GM18909 (cell line): ENCODE measurements around the gene KCNC3.

Experiments used
- ATAC-seq: cut with Tn5 transposase; IDR thresholded peaks from one replicate; pipeline ENCODE4 v1.9.1; 2021; ENCODE audit warnings: mild to moderate bottlenecking; ENCODE audit not compliant: unreplicated experiment, poor library complexity

Gene KCNC3

DNA sequence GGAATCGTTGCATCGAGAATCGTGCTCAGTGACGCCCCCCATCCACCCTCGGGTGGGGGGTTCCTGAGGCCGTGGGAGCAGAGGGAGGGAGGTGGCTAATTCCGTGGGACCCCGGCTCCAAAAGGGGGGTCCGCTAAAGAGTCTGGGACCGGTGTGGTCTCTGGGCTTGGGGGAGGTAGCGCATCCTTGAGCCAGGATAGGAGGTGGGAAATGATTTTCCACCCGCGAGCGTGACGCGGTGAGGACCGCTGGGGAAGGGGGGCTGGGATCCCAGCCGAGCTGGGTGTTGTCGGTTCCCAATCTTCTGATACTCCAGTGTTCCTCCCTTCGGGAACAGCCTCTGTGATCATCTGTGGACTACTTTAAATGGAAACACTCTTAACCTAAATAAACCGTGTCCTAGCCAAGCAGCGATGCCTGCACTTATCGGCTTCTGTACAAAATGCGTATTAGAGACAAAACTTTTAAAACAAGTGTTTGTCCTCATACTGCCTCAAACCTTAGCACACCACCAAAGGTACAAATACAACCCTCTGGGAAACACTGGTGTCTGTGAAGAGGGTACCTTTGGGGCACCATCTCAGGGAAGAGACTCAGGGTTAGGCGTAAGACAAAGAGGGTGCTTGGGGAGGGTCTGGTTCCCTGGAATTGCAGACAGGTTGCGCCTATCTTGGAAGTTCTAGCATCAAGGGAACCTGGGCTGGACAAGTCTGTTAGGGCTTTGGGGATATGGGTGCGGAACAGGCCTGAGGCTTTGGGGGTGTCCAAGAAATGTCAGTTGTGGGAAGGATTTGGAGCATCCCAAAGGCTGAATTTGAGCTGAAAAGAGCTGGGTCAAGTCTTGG, 16.0 kb downstream of the KCNC3 start:
- no peak for ATAC-seq

DNA sequence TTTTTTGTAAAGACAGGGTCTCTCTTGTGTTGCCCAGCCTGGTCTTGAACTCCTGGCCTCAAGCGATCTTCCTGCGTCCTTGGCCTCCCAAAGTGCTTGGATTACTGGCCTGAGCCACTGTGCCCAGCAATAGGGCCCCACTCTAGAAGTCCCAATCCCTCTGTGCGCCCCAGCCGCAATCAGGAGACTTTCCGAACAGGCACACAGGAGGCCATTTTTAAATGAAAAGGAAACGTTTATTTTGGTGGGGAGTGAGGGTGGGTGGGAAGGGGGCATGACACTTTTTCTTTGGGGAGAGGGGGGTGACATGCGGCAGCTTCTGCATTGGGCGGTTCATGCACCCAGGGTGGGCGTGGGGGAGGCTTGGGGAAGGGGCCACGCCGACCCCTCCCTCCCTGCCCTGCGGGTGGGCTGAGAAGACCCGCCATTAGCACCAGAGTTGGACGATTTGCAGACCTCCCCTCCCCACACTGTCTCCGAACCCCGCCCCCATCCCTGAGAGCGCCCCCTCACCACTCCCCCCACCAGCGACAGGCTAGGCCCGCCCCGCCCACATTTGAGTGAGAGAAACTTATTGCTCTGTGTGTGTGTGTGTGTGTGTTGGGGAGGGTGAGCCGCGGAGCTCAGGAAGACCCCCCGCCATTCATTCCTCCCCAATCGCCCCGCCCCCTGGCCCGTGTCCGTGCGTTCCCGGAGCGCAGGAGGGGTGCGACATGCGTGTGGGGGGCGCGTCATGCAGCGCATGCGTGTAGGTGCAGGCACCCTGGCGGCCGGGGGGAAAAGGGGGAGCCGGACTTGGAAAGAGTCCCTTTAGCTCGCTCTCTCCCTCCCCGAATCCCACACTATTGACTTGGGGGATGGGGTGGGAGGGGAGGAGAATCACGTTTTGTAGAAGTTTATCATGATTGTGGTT, 17.2 kb downstream of the KCNC3 start:
- no peak for ATAC-seq

DNA sequence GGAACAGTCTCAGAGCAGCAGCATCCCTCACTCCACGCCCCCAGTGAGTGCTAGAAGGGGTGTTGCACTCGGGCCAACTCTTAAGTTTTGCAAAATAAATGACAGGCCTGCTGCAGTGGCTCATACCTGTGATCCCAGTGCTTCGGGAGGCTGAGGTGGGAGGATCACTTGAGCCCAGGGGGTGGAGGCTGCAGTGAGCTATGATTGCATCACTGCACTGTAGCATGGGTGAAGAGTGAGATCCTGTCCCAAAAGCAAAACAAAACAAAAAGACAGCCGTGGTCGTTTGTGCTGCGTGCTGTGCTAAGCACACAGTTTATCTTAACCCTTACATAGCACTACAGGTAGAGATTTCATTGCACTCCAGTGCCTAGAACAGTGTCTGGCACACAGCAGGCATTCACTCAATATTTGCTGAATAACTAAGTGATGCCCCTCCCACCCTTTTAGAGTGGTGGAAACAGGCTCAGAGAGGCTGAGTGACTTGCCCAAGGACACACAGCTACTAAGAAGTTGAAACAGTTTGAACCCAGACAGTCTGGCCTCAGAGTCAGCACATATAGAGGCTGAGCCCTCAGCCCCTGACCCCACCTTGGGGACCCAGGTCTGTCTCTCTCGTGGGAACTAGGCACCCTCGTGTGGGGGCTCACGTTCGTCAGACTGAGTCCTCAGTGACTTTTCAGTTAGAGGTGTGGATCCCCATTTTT, 18.3 kb downstream of the KCNC3 start:
- ATAC-seq = no peak

DNA sequence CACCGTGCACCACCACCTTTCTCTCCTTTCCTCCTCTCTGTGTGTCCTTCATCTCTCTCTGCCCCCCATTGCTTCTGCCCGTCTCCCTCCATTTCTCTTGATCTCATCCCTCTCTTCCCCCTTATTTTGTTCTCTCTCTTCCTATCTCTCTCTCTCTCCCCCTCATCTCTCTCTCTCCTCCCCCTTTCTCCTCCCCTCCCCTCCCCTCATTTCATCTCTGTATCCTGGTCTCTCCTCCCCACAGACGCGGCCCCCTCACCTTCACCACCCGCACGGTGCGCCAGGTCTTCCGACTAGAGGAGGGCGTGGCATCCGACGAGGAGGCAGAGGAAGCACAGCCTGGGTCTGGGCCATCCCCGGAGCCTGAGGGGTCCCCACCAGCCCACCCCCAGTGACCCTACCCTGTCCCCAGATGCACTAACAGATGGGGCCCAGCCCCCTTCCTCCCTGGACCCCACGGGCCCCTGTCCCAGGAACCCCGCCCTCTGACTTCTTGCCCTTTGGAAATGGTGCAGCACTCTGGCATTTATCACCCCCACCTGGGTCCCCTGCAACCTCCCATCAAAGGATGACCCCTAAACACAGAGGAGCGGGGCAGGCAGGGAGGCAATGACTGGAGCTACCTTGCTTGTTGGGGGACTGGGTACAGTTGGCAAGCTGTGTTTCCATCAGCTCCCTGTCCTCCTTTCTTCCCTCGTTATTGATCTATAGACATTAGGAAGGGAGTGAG, 19.6 kb downstream of the KCNC3 start:
- ATAC-seq = no peak

DNA sequence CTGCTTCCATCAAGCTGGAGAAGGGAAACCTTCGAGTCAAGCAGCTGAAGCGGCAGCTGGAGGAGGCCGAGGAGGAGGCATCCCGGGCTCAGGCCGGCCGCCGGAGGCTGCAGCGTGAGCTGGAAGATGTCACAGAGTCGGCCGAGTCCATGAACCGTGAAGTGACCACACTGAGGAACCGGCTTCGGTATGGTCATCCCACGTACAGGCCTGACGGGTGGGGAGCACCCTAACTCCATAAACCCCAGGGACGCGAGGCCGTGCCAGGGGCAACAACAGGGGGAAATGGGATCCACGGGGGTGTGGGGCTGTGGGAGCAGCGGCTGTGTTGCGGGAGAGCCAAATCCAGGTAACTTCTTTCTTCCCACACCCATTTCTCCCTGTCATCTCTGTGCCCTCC, 20.2 kb downstream of the KCNC3 start:
- no peak for ATAC-seq

DNA sequence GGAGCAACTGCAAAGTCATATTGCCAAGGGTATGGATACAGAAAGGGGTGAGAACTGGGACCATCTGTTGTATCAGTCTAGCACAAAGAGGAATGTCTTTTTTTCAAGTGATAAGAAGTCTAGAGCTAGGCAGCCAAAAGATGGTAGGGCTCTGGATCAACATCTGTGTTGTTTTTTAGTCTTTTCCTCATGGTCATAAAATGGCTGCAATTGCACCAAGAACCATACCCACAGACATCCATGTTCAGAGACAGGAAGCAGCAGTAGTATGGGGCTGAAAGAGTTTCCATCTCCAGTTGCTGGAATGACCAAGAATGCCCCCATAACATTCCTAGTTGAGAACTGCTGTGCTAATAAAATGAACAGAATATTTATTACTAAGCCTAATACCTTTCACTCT, 25.6 kb downstream of the KCNC3 start:
- no peak for ATAC-seq

DNA sequence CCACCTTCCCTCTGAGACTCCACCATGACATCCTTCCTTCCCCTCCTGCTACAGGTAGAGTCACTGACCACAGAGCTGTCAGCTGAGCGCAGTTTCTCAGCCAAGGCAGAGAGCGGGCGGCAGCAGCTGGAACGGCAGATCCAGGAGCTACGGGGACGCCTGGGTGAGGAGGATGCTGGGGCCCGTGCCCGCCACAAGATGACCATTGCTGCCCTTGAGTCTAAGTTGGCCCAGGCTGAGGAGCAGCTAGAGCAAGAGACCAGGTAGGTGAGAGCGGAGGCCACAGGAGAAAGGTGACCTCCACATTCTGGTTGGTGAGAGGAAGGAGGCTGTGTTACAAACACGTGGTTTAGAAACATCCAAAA, 27.6 kb downstream of the KCNC3 start:
- ATAC-seq = no peak

DNA sequence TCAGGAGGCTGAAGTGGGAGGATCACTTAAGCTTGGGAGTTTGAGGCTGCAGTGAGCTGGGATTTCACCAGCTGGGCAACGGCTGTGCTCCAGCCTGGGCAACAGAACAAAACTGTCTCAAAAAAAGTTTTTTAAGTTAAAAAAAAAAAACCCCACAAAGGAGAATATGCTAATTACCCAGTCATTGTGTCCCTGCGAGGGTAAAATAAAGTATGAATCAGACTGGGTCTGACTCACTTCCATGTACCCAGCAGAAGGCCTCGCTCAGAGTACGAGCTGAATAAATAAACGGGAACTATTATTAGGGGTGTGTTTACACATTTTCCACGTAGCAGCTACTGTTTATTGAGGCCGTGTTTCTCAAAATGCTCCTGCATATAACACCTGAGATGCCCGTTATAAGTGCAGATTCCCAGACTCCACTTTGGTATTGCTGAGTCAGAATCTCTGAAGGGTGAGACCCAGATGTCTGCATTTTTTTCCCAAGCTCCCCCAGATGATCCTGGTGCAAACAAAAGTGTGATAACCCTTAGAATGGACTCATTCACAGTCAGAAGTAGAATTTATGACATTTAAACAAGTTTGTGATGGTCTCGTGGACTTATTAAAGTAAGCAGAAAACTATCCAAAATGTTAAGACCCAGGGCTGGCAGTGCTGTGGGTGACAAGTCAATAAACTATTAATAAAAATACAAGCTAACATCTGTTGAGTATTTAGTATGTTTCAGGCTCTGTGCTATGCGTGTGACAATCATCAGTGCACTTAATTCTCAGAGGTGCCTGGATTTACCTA, 28.2 kb downstream of the KCNC3 start:
- no peak for ATAC-seq

DNA sequence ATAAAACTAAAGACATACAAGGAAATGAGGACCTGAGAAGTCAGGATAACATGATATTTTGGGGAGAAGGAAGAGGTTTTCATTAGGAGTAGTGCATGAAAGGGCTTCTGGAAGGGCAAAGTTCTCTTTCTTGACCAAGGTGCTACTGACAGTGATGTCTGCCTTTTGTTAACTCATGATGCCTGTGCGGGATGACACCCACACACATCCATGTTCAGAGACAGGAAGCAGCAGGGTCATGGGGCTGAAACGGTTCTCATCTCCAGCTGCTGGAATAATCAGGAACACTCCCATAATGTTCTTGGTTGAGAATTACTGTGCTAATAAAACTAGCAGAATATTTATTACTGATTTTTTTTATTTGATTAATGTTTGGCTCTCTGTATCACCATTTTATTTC, 29.1 kb downstream of the KCNC3 start:
- ATAC-seq = no peak

DNA sequence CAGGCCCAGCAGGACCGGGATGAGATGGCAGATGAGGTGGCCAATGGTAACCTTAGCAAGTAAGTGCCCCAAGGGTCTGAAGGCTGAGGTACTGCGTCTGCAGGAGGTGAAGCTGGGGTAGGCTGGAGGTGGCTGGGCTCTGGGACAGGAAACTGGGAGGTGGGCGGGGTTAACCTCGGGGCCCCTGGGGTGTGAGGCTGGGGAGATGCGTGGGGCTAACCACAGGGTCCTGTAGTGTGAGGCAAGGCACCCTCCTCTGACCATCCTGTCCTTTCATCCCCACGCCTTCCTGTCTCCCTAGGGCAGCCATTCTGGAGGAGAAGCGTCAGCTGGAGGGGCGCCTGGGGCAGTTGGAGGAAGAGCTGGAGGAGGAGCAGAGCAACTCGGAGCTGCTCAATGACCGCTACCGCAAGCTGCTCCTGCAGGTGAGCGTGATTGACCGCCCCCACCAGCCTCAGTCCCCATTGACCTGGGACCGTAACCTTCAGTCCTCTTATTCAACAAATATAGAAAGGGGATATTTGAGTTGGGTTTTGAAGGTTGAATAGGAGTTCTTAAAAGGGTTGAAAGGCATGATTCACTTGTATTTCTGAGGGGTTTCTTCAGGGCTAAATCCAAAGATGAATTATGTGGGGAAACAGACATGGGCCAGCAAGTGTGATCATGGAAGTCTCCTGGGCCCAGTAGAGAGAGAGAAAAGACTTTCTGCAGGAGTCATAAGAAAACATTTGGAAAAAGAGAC, 35.7 kb downstream of the KCNC3 start:
- no peak for ATAC-seq

DNA sequence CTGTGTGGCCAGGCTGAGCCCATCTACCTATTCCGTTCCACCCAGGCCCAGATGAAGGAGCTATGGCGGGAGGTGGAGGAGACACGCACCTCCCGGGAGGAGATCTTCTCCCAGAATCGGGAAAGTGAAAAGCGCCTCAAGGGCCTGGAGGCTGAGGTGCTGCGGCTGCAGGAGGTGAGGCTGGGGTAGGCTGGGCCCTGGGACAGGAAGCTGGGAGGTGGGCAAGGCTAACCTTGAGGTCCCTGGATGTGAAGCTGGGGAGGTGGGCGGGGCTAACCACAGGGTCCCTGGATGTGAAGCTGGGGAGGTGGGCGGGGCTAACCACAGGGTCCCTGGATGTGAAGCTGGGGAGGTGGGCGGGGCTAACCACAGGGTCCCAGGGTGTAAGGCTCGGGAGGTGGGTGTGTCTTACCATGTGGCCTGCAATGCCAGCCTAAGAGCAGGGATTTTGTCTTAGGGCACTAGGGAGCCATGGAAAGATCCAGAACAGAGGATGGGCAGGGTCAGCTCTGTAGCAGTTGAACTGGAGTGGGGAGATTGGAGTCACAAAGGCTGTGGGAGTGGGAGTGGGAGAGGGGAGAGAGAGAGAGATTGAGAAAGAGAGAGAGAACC, 36.9 kb downstream of the KCNC3 start:
- no peak for ATAC-seq

DNA sequence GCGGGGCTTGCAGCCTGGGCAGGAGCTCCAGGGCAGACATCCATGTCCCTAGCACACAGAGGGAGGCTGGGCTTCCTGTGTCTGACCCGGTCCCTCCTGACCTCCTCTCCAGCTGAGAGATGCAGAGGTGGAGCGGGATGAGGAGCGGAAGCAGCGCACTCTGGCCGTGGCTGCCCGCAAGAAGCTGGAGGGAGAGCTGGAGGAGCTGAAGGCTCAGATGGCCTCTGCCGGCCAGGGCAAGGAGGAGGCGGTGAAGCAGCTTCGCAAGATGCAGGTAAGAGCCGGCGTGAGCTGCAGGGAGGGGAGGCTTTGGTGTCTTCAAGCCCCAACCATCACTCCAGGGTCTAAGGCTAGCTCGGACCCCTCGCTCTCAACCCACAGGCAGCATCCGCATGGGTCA, 38.4 kb downstream of the KCNC3 start:
- no peak for ATAC-seq

DNA sequence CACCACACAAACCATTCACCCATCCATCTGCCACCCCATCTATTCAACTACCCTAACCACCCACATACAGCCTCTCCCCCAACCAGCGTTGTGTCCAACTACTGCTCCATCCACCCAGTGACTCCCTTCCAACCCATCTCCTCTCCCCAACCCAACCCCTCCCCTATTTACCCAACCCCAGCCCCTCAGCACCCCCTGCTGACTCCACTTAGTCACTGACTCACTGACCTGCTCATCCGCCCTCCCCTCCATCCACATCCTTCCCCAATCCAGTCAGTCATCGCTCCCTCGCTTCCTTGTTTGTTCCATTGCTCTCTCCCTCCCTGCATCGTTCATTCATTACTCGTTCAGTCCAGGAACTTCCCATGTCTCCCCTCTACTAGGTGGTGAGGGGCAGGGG, 39.2 kb downstream of the KCNC3 start:
- no peak for ATAC-seq

DNA sequence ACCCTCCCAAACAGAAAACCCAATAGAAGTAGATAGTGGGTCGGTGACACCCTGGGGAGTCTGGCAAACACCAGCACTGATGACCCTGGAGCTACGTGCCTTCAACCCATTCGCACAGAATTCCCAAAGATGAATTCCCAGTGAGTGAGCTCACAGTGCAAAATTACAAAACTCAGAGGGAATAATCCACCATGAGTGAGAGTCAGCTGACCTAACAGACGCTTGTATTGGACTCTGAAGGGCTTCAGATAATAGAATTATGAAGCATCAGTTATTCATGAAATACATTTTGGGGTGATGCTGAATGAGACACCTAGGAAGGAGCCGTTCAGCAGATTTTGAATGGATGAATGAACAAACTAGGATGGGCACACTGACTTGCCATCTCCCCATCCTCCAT, 40.2 kb downstream of the KCNC3 start:
- ATAC-seq = no peak

DNA sequence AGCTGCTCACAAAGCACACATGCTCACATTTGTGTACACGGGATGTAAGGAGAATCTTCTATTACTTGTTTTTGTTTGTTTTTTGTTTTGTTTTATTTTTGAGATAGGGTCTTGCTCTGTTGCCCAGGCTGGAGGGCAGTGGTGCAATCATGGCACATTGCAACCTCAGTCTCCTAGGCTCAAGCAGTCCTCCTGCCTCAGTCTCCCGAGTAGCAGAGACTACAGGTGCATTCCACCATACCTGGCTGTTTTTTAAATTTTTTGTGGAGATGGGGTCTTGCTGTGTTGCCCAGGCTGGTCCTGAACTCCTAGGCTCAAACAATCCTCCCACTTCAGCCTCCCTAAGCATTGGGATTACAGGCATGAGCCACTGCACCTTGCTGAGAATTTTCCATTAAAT, 41.8 kb downstream of the KCNC3 start:
- no peak for ATAC-seq

DNA sequence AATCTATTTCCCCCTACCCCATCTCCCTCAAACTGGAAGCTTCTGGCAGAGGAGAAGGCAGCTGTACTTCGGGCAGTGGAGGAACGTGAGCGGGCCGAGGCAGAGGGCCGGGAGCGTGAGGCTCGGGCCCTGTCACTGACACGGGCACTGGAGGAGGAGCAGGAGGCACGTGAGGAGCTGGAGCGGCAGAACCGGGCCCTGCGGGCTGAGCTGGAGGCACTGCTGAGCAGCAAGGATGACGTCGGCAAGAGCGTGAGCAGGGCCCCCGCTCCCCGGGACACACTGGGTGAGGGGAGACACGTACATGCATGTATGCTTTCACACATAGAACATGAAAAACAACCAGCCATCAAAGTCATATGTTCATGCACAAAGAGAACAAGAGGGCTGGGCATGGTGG, 42.7 kb downstream of the KCNC3 start:
- ATAC-seq = no peak

DNA sequence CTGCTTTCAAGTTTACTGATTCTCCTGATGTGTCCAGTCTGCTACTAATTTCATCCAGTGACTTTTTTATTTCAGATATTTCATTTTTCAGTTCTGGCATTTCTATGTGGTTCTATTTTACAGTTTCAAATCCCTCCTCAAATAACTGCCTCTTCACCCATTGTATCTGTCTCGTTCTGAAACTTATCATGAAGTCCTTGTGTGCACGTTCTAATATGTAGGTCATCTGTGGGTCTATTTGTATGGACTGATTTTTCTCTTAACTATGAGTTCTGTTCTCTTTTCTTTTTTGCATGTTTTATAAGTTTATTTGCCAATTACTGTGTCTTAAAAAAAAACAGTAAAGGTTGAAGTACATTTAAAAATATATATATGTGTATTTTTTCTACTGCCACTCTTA, 43.3 kb downstream of the KCNC3 start:
- ATAC-seq = no peak

DNA sequence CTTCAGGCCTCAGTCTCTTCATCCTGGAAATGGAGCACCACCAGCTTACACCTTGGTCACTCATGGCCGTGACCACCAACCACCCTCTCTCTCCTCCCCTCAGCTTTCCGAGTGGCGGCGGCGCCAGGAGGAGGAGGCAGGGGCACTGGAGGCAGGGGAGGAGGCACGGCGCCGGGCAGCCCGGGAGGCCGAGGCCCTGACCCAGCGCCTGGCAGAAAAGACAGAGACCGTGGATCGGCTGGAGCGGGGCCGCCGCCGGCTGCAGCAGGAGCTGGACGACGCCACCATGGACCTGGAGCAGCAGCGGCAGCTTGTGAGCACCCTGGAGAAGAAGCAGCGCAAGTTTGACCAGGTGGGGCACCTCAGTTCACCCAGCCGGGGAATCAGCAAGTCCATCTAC, 47.7 kb downstream of the KCNC3 start:
- ATAC-seq = no peak
